Esophagus mucosa (tissue), 1 donor: ENCODE data around the gene FAM174C. TPM values are rescaled to one million over a fixed set of nuclear protein-coding genes. Genes with fewer than 3 reads are reported as not detected.

Experiments used
- ATAC-seq: fragments of 200-7000 bp; cut with Tn5 transposase; one replicate; pipeline ENCODE4 v1.9.1; 2020
- total RNA-seq: library from RNA; stranded (reverse); gene quantifications from one replicate; pipeline ENCODE4 v1.2.4, GENCODE V29; 2023
- donor health status: DM: yes; HTN: yes; CAD: no.

Gene FAM174C
- total RNA-seq, 1 donor from 2014 or later: 41.2 TPM

DNA sequence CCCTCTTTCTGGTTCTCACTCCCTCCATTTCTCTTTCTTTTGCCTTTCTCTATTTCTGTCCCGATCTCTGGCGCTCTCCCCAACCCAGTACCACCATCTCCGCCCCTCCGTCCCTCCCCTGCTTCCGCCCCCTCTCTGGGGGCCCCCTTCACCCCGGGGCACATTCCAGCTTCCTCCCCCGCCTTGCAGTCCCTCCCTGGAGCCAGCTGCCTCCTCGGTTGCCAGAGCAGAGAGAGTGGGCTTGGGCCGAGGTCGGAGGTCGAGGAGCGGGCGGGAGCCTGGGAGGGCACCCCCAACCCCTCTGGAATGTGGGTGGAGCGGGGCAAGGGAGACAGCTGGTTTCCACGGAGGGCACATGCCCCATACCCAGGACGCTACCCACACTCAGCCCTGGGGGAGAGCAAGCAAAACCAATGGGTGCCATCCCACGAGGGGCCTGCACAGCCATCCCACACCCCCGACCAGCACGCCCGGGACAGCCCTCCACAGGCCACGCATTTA lies 12.7 kb upstream of the FAM174C start:
- no peak for ATAC-seq

GRCh38 chr19:1263188-1263587 lies 12.1 kb upstream of the FAM174C start:
- no peak for ATAC-seq

DNA sequence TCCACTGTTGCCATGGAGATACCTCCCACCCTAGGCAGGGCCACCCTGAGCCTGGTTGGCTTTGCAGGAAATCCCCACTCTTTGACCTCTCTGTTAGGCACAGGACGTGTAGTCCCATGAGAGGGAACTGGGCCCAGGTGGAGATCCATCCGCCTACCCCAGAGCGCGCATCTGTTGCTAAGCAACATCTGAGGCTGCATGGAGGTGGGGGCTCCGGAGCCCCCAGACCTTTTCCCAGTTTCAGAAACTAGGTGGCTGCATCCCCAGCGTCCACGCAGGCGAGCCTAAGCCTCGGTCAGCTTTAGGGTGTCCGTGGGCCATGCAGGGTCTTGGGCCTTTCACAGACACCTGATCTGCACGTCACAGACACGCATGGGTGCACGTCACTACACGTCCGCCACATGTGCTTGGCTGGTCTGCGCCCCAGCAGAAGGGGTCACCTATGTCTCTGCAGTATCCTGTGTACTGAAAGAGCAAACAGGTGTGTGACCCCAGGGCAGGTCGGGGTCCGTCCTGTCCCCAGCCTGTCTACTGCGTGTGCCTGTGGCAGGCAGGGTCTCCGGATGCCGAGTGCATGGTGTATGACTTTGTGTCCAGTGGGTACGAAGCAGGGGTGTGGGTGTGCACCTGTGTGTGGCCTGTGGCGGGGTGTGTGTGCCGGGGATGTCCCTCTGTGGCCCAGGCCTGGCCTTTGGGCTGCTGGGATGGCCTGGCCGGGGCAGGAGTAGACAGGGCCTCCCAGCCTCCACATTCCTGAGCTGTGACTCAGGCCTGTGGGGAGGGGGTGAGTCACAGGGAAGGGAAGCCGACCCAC lies 10.3 kb upstream of the FAM174C start:
- peak; percentile 7 for ATAC-seq

DNA sequence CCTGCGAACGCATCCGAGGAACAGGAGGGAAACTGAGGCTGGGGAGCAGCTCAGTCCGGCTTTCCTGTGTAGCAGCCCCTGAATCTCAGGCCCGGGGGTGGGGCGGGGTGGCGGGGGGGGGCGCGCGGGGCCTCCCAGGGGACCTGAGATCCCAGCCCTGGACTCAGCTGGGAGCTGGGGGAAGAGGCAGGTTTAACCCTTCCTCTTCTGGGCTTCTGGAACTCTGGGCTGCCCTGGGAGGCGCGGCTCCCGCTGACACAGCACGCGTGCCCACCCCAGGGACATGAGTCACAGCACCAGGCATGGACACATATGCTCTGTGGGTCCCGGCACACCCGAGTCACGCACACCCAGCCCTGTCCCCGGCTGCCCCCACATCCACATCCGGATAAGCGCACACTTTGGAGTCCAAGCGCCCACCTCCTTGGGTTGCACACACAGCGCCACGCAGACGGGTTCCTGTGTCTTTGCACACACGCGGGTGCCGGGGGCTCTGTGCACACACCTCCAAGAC lies 9.7 kb upstream of the FAM174C start:
- ATAC-seq: peak; percentile 8

GRCh38 chr19:1266129-1266915 lies 9.0 kb upstream of the FAM174C start:
- peak; percentile 54 for ATAC-seq

GRCh38 chr19:1266916-1267476 lies 8.3 kb upstream of the FAM174C start:
- ATAC-seq: peak; percentile 2

- ATAC-seq: no peak
Measured at GRCh38 chr19:1267477-1268225, 7.7 kb upstream of the FAM174C start.

DNA sequence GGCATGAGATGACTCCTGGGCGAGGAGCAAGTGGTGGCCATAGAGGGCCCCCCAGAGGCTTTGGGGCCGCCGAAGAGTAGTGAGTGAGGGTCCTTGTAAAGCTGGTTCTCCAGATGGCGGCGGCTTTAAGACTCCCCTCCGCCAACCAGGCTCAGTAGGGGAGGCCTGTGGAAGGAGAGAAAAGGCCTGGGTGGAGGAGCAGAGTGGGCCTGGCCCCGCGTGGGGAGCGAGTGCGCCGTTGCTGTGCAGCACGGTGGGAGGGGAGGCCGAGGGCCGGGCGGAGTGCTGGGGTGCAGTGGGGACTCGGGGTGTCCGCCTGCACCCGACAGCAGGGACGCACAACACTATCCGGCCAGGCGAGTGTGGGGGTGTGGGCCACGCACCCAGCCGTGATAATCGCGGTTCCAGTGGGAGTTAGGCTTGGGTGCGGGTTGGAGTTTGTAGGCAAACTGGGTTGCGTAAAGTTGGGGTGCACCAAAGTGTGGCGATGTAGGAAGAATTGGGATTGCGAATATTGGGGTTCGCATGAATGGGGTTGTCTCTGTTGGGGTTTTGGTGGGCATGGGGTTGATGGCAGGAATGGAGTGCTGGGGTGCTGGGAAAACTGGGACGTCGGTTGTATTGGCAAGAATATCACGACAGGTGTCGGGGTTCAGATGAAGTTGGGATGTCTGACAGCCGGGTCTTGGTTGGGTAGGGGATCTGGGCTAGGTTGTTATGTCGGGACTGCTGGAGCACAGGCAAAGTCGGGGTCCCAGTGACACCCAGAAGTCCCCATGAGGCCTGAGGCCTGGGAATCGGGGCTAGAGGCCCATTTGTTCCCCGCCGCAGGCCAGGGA lies 6.9 kb upstream of the FAM174C start:
- ATAC-seq: no peak

DNA sequence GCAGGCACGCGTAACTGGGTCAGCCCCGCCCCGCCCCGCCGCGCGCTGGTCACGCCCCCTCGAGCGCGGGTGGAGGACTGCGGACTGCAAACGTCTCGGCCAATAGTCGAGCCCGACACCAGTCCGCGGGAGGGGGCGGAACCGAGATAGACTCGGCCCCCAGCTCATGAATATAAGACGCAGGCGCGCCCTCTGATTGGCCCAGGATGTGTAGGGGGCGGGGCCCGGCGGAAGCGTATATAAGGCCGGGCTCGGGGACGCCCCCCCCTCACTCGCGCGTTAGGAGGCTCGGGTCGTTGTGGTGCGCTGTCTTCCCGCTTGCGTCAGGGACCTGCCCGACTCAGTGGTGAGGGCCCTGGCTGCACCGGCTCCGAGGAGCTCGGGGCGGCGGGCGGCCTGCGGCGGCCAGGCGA lies 6.3 kb upstream of the FAM174C start, which contains the start of gene CIRBP:
CIRBP (plus strand) TSS at position 268 of the 413 bp plus-strand sequence. CDS start 1,602 bp downstream, outside the sequence.
- peak; percentile 71 for ATAC-seq

DNA sequence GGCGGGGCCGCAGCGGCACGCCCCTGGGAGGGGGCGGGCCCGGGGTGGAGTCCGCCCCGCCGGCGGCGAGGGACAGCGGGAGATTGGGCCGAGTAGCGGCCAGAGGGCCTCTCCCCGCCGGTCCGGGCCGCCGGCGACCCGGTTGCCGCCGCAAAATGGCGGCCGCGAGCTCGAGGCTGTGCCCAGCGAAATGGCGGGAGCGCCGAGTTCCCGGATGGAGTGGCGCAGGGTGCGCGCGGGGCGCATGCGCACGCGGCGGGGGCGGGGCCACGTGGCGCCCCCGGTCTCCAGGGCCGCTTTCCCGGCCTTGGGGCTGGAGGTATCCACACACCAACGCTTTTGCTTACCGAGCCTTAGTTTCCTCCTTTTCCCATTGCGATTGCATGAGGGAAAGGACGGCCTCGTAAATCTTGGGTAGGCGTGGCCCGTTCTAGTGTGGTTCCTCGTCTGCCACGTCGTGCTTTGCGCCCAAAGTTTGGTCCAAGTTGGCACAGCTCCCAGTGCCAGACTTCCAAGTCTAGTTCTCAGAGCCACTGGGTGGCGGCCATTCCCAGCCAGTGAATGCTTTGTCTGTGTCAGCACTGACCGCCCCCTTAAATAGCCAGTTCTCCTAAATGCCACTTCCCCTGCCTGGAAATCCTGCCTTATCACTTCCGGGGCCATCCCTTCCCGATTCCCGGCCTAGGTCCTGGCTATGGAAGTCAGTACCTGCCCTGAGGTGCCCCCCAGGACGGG lies 5.7 kb upstream of the FAM174C start:
- peak; percentile 5 for ATAC-seq

- no peak for ATAC-seq
Measured at GRCh38 chr19:1270213-1270853, 5.0 kb upstream of the FAM174C start.

GRCh38 chr19:1270854-1271527 lies 4.3 kb upstream of the FAM174C start:
- ATAC-seq: no peak

- no peak for ATAC-seq
Measured at GRCh38 chr19:1271528-1272422, 3.6 kb upstream of the FAM174C start.

GRCh38 chr19:1272423-1273262 lies 2.7 kb upstream of the FAM174C start:
- ATAC-seq: no peak

GRCh38 chr19:1273263-1274041 lies 1.9 kb upstream of the FAM174C start:
- no peak for ATAC-seq

DNA sequence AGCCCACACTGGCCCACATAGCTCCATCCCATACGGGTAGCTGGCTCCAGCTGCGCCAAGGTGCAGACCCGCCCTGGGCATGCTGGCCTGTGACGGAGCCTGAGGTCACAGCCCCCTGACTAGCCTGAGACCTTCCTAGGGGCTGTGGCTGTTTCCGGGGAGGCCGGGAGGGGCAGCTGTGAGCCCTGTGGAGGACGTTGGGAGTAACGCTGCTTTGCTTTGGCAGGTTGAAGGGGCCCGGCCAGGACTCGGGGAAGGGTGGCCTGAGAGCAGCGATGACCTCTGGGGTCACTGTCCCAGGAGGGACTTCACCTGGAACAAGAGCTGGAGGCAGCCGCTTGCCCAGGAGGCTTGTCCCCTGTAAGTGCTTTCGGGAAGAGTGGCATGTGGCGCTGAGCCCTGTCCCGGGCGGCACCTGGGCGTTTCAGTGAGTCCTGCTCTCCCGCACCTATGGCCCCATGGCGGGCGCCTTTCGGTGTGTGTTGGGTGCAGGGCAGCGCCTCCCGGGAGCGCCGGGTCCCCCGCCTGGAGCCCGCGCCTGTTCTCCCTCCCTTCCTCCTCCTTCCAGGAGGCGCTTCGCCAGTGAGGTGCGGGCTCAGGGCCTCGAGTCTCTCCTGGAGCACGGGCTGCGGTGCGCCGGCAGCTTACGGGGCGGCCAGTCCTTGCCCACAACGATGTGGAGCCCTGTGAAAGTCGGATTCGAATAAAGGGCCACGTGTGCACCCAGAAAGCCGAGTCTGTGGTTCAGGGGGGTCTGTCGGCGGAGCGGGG lies 1.1 kb upstream of the FAM174C start:
- no peak for ATAC-seq
